GM12875 (cell line): ENCODE measurements around the gene RETSAT.
"Not testable (repeated sequence)": the region's sequence is repeated elsewhere in the genome, so short reads cannot be mapped to it uniquely, and the experiment has no call there.

ENCODE experiments used
- H3K4me3 ChIP-seq: one replicate; pipeline ENCODE4 v1.5.1; 2011; ENCODE audit warnings: low read depth, low read length, control low read depth
- CTCF ChIP-seq: IDR thresholded peaks from 2 replicates; pipeline ENCODE4 v1.5.1; 2011; ENCODE audit warnings: low read depth, mild to moderate bottlenecking, control low read depth, inconsistent platforms, low read length, moderate library complexity, borderline replicate concordance; ENCODE audit not compliant: insufficient read depth

Gene RETSAT

DNA sequence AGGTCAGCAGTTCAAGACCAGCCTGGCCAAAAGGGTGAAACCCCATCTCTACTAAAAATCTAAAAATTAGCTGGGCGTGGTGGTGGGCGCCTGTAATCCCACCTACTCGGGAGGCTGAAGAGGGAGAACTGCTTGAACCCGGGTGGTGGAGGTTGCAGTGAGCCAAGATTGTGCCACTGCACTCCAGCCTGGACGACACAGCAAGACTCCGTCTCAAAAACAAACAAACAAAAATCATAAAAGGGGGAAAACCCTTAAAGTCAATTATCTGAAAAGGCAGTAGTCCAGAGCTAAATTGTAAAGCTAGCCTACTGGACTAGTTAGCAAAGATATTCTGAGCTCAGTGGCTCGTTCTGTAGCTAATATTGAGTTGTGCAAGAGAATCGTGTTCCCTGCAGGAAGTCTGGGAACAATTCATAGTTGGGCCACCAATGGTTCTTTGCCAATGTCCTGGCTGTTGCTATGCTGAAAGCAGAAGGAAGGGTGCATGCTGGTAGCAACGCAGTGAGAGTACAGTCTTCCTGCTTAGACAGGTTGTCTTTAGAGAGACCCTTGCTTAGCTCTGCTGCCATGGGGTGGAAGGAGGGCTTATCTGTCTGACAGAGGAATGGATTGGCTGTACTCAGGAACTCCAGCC is 30.9 kb downstream of the RETSAT start:
- TF ChIP-seq CTCF = no peak
- H3K4me3 ChIP-seq = no peak overlapping the region

DNA sequence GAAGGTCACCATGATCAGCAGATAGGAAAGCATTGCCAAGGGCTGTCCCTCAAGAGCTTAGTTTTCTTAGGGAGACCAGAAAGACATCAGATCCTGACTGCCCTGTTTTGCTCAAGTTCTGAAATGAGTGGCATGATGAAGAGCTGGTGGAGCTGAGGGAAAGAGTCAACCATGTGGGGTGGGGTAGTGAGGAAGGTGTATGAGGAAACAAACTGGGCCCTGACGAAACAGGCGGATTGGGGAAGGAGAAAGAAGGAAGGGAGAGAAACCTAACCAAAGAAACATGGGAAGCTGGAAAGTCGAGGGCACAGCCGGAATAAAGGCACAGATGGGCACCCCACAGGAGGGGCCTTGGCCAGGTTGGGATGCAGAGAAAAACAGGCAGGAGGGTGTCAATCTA is 34.5 kb downstream of the RETSAT start:
- no peak for TF ChIP-seq CTCF
- H3K4me3 ChIP-seq = no peak overlapping the region

- no peak for TF ChIP-seq CTCF
- no peak overlapping the region for H3K4me3 ChIP-seq
These were observed 35.9 kb downstream of the RETSAT start for GRCh38 chr2:85318222-85319074.

- not testable (repeated sequence) for H3K4me3 ChIP-seq
These were observed 38.4 kb downstream of the RETSAT start for GRCh38 chr2:85315921-85316320.

- no peak for TF ChIP-seq CTCF
These were observed 39.5 kb downstream of the RETSAT start for GRCh38 chr2:85314884-85315242.

DNA sequence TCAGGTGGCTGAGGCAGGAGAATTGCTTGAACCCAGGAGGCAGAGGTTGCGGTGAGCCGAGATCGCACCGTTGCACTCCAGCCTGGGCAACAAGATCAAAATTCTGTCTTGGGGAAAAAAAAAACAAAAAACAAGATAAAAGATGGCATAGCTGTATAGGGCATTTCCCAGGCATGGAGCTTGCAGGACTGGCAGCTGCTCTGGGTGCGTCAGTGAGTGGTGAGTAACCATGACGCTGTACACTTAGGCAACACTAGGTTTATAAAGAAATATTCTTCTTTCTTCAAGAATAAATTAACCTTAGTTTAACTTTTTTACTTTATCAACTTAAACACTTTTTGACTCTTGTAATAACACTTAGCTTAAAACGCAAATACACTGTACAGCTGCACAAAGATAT is 41.9 kb downstream of the RETSAT start:
- no peak for TF ChIP-seq CTCF
- no peak overlapping the region for H3K4me3 ChIP-seq

More at GRCh38 chr2:85314884-85315242, 39.5 kb downstream of the RETSAT start:
- no peak overlapping the region for H3K4me3 ChIP-seq

- no peak overlapping the region for H3K4me3 ChIP-seq
These were observed 44.0 kb downstream of the RETSAT start for GRCh38 chr2:85310330-85310729.

More at GRCh38 chr2:85310330-85310729, 44.0 kb downstream of the RETSAT start:
- no peak for TF ChIP-seq CTCF
